ENCODE data around the gene MRGPRF.

The MRGPRF gene, protein sequence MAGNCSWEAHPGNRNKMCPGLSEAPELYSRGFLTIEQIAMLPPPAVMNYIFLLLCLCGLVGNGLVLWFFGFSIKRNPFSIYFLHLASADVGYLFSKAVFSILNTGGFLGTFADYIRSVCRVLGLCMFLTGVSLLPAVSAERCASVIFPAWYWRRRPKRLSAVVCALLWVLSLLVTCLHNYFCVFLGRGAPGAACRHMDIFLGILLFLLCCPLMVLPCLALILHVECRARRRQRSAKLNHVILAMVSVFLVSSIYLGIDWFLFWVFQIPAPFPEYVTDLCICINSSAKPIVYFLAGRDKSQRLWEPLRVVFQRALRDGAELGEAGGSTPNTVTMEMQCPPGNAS

DNA sequence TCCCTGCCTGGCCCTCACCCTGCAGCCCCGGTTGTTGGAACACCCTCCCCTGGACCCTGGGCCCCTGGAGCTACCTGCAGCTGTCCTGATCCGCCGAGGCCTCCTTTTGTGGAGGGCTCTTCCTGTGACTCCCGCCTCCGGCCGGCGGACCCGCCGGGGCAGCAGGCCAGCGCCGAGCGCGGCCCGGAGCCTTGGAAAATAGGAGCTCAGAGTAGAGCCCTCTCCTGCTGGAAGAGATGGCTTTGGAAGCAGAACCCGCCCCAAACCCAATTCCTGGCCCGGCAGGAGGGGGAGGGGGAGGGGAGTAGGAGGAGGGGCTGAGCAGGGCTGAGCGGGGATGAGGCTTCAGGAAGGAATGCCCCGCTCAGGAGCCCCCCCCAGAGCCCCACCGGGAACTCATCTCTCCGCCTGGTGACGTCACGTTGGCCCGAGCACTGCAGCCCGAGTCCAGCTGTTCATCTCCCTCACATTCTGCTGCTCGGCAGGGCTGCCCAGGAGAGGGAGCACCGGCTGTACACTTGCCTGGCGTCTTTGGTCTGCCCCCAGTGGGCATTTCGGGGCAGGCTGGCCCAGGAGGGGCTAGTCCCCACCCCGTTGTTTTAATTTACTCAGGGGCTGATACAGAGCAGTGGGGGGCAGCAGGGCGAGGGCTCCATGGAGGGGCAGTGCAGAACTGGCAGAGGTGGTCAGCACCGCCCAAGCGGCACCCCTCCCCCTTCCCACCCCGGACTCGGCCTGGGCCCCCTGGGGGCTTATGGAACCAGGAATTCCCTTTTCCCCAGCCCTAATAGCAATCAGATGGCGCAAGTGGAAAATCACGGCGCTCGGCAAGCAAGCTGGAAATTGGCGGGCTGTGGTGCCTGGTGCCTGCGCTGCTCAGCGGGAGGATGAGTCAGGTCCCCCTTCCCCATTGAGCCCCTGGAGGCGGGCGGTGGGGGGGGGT is at the start of gene MRGPRF:
Gene MRGPRF, minus strand, starts transcription at position 238 of the 943 bp plus-strand sequence. CDS start 3,345 bp downstream, outside the sequence.
- ChIA-PET CTCF (no interaction called here), POLR2A (no interaction called here)
- no peak for DNase-seq (ENCODE audit: extremely low spot score)
- TF ChIP-seq, protein P1, sequence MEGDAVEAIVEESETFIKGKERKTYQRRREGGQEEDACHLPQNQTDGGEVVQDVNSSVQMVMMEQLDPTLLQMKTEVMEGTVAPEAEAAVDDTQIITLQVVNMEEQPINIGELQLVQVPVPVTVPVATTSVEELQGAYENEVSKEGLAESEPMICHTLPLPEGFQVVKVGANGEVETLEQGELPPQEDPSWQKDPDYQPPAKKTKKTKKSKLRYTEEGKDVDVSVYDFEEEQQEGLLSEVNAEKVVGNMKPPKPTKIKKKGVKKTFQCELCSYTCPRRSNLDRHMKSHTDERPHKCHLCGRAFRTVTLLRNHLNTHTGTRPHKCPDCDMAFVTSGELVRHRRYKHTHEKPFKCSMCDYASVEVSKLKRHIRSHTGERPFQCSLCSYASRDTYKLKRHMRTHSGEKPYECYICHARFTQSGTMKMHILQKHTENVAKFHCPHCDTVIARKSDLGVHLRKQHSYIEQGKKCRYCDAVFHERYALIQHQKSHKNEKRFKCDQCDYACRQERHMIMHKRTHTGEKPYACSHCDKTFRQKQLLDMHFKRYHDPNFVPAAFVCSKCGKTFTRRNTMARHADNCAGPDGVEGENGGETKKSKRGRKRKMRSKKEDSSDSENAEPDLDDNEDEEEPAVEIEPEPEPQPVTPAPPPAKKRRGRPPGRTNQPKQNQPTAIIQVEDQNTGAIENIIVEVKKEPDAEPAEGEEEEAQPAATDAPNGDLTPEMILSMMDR (IDR thresholded peaks at IDR 0.05; ENCODE audit: control extremely low read depth, extremely low read depth, low read depth, missing control alignments), result no peak

DNA sequence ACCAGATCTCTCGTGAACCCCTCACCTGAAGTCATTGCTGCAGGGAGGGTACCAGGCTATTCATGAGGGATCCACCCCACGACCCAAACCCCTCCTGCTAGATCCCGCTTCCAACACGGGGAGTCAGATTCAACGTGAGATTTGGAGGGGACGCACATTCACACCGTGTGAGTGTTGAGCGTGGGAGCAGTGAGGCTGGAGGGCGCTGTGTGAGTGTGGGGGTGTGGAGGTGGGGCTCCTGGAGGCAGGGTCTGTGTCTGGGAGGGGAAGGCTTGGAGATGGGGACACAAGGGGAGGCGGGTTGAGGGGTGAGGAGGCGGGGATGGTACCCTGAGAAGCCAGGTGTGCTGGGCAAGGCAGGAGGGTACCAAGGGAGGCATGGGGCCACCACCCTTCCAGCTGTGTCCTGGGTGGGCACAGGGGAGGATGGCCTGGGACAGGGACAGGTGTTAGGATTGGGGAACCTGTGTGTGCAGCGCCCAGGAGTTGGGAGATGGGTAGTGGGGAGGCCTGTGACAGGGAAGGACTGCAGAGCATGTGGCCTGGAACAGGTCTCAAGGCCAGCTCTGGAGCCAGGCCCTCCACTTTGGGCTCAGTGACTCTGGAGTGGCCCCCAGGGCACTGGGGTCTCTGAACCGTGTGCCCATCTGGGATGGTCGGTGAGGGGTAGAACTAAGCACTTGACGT is 49.3 kb upstream of the MRGPRF start:
- CTCF ChIA-PET, result no interaction called here
- DNase-seq (ENCODE audit: extremely low spot score), result no peak
- POLR2A ChIA-PET, result no interaction called here
- TF ChIP-seq, protein P1 (IDR thresholded peaks at IDR 0.05; ENCODE audit: control extremely low read depth, extremely low read depth, low read depth, missing control alignments), result no peak

DNA sequence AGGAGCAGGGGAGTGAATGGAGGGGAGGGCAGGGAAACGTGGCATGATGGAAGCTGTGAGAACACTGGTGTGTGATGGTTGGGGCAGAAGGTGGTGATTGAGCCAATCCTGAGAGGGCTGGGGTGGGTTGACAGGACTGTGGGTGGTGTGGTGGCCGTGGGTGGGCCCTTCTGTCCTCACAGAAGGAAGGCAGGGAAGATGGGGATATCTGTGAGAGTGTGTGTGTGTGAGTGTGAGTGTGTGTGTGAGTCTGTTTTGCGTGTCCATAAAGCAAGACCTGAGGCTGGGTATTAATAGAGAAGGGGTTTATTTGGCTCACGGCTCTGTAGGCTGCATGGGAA is 48.6 kb upstream of the MRGPRF start:
- POLR2A ChIA-PET, result no interaction called here
- TF ChIP-seq, protein P1 (IDR thresholded peaks at IDR 0.05; ENCODE audit: control extremely low read depth, extremely low read depth, low read depth, missing control alignments), result no peak
- DNase-seq (ENCODE audit: extremely low spot score), result no peak
- CTCF ChIA-PET, result interaction anchor here (1.1 to 1.5 kb wide), 2 partner anchors 9 to 17 kb away, joined by 3 to 4 read pairs; no protein-coding TSS in a partner anchor

DNA sequence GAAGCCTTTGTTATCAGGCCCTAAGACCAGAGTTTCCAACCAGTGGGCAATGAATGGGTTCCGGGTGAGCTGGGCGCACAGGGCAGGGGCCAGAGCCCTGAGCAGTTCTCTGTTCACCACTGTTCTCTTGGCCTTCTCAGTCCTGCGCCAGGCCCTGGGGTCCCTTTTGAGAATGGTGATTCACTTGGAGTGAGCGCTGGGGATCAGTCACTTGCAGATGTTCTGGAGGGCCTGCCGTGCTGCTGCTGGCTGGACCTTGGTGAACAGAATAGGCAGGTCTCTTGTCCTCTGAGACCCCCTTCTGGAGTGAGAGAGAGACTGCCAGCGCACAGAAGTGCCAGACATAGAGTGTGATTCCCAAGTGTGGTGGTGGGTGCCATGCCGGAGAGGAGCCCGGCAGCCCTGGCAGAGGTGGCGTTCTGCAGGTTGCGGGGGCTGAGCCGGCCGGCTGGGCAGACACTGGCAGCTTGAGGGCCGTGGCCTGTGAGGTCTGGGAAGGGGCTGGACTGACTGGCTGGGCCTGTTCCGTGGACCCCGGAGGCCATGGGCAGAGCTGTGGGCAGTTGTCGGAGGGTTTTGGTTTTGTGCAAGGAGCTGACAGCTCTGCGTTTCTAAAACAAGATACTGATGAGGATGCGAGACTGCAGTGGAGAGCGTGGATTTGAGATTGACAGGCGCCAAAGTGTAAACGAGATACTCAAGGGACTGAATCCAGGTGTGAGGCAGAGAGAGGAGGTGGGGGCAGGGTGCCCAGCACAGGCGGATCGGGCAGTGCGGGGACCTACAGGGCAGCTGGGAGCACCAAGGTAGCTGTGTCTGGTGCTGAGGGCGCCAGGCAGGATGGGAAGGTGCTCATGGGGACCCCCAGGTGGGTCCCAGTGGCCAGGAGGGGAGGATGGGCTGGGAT is 48.0 kb upstream of the MRGPRF start:
- DNase-seq (ENCODE audit: extremely low spot score), result no peak
- ChIA-PET POLR2A (no interaction called here), CTCF (interaction anchor here (1.1 to 1.5 kb wide), 2 partner anchors 9 to 16 kb away, joined by 3 to 4 read pairs; no protein-coding TSS in a partner anchor)

DNA sequence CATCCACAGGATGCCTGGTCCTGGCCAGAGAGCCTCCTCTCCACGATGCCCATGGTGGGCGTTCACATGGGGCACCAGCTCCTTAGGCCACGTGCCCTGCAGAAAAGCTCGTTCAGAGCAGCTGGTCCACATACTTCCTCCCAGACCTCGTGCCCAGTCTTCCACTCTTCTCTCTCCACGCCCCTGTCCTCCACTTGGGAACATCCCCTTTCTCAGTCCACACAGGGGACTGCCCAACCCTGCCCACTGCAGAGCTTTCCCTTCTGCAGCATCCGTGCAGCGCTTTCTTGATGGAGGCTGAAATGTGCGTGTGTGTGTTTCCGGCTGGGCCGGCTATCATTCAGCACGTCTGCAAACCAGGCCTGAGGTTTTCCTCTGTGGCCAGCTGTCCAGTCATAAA is 46.9 kb upstream of the MRGPRF start:
- POLR2A ChIA-PET, result no interaction called here
- CTCF ChIA-PET, result interaction anchor here (0.9 to 1.2 kb wide), 2 partner anchors 11 to 88 kb away, joined by 3 to 4 read pairs; partner anchors contain the start of gene TPCN2
- no peak for DNase-seq (ENCODE audit: extremely low spot score)
- TF ChIP-seq, protein P1 (IDR thresholded peaks at IDR 0.05; ENCODE audit: control extremely low read depth, extremely low read depth, low read depth, missing control alignments), result no peak

More for the DNA sequence above, 48.0 kb upstream of the MRGPRF start:
- TF ChIP-seq, protein P1 (IDR thresholded peaks at IDR 0.05; ENCODE audit: control extremely low read depth, extremely low read depth, low read depth, missing control alignments), result no peak

All from GM10248 (cell line).